ENCODE data around the gene CTAGE1.
"Not testable (repeated sequence)": the region's sequence is repeated elsewhere in the genome, so short reads cannot be mapped to it uniquely, and the experiment has no call there.

The CTAGE1 gene, protein sequence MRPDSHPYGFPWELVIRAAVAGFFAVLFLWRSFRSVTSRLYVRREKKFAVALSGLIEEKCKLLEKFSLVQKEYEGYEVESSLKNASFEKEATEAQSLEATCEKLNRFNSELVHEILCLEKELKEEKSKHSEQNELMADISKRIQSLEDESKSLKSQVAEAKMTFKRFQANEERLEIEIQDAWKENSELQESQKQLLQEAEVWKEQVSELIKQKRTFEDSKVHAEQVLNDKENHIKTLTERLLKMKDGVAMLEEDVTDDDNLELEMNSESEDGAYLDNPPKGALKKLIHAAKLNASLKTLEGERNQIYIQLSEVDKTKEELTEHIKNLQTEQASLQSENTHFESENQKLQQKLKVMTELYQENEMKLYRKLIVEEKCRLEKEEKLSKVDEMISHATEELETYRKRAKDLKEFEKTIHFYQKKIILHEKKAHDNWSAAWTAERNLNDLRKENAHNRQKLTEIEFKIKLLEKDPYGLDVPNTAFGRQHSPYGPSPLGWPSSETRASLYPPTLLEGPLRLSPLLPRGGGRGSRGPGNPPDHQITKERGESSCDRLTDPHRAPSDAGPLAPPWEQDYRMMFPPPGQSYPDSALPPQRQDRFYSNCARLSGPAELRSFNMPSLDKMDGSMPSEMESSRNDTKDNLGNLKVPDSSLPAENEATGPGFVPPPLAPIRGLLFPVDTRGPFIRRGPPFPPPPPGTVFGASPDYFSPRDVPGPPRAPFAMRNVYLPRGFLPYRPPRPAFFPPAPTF

DNA sequence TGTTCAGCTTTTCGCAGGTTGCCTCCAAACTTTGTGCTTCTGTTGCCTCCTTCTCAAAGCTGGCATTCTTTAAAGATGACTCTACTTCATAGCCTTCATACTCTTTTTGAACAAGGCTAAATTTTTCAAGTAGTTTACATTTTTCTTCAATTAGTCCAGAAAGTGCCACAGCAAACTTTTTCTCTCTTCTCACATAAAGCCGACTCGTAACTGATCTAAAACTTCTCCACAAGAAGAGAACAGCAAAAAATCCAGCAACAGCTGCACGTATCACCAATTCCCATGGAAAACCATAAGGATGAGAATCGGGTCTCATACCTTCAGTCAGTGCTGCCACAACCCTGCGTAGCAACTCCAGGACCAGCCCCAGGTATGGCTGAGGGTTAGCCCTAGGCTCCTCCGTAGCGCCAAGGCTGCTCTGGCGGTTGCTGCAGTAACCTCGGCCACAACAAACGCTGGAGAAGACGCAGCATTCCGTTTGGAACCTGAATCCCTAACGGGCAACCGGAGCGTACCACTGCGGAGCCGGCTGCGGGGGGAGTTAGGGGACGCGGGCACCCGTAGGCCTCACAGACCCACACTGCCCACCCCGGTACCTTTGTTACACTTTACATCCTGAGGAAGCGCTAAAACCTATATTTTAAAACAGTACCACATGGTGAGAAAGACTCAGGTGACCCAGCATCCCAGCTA, at the start of gene CTAGE1:
TSS of gene CTAGE1 (minus strand) at position 420 of the 693 bp plus-strand sequence. CDS start at position 316, 104 bp downstream.
- no peak for DNase-seq (ENCODE audit: low spot score)

DNA sequence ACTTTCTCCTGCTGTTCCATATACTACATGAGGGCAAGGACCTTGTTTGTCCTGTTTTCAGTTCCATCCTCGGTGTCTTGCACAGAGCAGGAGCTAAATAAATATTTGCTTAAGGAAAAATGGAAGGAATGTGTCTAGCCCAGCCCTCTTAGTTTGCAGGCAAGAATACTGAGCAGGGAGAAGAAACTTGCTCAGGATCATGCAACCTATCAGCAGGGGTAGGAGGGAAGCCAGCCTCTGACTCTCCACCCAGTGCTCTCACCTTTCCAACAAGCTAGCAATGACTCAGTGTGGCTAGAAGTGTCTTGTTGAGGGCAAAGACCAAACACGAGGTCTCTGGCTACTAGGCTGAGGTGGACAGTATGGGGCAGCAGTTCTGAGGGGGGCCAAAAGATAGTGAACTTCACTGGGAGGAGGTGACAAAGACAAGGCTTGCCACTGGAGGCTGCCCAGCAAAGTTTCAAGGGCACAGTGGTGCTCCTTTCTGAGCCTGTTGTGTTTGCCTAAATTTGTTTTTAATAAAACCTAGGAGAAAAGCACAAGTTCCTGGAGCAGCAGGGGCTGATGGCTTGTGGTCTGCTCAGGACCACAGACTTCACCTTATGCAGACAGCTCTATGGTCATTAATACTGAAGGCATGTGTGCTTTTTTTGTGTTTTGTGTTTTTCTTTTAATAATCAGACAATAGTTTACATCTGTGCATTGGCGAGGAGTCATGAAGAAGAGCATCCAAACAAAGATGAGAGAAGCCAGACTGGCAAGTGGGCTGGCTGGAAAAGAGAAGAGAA, 49.1 kb upstream of the CTAGE1 start:
- no peak for DNase-seq (ENCODE audit: low spot score)

DNA sequence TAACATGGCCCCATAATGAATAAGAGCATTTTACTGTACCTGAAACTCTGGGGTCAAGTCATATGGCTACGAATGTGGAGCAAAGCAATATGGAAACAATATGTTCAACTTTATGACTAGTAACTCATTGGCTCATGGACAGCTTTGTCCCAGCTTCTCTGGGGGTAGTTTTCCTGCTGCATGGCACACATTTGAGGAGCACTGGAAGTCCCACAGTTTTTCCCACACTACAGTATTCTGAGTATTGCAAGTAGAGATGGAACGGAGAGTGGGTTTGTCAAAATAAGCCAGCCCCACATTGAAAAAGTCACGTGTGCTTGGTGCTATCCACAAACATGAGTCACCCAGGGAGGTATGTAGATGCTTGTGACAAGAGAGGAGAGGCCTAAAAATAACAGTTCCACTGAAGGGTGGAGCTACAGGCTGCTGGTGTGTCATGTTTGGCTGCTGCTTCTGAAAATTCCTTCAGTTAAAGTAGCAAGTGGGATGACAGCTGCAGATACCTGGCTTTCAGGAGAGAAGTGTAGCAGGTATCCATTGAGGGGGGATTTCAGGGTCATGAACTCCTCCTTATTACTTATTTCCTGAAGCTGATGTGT, 48.2 kb upstream of the CTAGE1 start:
- DNase-seq (ENCODE audit: low spot score): peak; percentile 48

DNA sequence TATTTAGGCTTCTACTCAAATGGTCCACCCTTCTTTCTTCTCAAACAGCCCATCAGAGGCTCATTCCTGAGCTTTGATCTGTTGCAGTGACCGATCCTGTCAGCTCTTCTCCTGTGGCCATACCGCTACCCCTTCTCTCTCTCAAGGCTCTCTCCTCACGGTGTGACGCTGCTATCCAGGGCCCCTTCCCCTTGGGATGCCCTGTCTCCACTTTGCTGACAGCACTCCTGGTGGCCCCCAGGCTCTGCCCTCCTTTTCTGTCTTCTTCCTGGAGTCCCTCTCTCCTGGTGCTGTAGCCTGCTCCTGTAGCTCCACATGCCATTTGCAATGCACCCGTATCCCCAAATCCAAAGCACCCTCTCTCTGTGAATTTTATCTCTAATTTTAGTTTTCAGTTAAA, 45.4 kb upstream of the CTAGE1 start:
- no peak for DNase-seq (ENCODE audit: low spot score)

DNA sequence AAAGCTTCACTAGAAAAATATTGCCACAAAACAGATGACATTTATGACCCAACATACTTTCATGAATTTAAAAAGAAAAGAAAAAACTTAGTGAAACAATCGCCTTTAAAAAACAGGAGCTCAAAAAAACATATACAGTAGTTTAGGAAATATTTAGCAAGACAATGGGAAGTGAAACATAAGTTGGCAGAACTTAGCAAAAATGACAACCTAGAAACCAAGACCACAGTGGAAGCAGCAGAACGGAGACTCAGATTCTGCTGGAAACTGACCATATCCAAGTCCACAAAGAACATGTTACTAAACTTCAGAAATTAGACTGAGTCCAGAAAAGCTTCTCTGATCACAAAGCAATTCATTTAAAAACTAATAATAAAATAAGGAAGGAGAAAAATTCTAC, 41.8 kb upstream of the CTAGE1 start:
- no peak for DNase-seq (ENCODE audit: low spot score)

DNA sequence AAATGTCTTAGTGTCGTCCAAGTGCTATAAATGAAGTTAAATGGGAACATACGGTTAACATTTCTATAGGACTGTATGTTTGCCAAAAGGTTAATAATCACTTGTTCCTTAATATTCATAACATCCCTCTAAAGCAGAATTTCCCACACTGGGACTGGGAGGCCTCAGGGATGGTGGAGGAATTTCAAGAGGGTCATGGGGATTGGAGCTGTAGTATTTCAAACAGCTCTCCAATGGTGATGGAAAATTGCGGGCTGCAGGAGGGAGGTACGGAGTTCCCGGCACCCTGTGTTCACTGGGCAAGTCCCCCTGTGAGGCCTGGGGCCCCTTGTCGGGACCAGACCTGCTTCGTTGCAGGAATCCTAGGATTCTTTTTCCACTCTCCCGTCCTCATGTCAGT, 39.8 kb upstream of the CTAGE1 start:
- no peak for DNase-seq (ENCODE audit: low spot score)

DNA sequence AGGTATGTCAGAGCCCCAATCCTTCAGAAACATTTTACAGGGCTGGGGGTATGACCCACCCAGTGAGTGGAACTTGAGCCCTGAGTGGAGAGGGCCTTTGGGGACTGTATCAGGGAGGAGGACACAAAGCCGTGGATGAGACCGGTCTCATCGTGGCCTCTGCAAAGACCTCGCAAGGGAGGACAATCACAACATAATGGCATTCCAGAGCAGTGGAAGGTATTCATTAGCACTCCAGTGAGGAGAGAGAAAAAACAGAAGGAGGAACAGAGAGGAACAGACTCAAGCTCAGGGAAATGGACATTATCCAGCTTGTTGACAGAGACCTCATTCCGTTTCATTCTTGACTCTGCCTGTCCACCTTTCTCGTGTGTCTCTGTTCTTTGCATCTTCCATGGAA, 38.8 kb upstream of the CTAGE1 start:
- DNase-seq (ENCODE audit: low spot score): no peak

DNA sequence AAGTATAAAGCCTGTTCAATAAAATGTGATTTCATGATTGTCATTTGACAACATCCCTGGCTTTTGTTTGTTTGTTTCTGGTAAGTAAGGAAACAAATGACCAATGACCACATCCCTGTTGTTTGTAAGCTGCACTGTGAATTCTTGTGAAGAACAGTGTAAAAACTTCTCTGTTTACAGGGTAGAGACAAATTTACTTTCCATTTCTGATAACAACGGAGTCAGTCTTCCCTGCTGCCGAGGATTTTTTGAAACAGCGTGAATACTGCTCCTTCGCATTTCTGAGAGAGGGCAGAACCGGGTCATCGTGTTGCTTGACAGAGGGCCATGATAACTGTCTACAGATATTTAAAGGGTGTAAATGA, 38.4 kb upstream of the CTAGE1 start:
- DNase-seq (ENCODE audit: low spot score): no peak

DNA sequence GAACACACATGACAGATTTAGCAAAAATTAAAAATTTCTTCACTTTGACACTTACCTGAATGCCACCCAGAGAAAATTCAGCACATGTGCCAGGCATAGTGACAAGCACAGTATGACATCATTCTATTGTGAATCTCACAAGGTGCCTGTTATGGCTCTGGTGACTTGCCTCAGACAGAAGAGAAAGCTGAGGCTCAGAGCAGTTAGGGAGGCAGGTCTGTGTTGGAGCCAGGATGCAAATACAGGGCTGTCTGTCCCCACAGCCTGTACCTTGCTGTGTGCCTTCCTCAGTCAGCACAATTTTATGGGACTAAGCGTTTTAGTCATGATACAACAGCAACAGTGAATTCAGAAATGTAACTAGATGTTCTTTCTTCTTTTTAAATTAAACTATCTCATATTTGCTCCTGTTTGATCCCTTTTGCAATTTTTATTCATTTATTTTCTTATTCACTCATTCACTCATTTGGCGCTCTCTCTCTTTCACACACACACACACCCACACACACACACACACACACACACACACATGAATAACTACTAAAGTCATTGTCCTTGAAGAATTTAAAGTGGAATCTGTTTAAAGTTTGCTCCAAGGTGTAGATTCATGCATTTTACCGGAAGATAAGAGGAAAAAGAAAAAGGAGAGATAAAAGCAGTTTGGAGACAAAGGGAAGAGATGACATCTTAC, 37.9 kb upstream of the CTAGE1 start:
- DNase-seq (ENCODE audit: low spot score): no peak

DNA sequence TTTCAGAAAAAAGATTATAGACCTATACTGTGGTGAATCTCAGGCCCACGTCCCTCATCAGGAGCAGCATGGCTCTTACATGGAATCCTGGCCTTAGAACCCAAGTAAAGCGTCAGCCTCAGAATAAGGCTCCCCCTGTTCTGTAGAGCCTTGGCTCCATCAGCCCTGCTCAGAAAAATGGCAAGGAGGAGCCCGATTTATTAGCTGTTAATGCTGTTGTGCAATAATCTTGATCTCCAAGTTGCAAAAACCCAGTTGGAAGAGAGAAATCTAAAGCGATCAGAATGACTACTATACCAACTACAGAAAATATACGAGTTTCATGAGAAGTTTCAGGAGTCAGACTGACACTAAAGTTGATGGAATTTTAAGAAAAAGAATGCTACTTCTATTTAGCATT, 35.6 kb upstream of the CTAGE1 start:
- no peak for DNase-seq (ENCODE audit: low spot score)

DNA sequence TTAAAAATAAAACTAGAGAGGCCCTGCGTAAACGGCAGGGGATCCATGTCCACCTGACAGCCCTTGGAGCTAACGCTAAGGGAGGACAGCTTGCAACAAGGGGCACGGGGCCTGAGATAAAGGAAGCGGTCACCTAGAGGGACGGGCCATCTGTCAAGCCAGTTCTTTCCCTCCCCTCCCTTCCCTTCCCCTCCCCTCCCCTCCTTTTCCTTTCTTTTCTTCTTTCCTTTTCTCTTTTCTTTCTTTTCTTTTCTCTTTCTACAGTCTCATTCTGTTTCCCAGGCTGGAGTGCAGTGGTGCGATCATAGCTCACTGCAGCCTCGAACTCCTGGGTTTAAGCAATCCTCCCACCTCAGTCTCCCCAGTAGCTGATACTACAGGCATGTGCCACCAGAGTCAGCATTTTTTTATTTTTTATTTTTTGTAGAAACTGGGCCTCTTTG, 34.5 kb upstream of the CTAGE1 start:
- no peak for DNase-seq (ENCODE audit: low spot score)

DNA sequence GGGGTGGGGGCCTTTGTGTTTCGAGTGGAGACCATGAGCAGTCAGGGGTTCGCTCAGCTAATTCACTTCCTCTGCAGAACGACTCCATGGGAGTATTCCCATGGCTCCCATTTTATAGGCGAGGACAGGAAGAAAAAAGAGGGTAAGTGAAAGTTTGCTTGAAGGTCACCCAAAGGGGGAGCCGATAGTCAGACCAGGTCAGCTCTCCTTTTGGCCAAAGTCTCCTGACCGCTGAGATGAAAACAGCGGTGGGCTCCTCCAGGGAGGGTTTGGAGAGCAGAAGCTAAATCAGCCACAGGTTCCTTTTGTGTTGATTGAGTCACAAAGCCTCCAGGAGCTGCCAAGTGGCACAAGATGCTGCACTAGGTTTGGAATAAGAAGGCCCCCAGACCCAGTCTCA, 34.1 kb upstream of the CTAGE1 start:
- no peak for DNase-seq (ENCODE audit: low spot score)

DNA sequence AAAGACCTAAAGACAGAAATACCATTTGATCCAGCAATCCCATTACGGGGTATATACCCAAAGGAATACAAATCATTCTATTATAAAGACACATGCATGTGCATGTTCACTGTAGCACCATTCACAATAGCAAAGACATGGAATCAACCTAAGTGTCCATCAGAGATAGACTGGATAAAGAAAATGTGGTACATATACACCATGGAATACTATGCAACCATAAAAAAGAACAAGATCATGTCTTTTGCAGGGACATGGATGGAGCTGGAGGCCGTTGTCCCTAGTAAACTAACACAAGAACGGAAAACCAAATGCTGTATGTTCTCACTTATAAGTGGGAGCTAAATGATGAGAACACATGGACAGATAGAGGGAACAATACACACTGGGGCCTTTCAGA, 33.1 kb upstream of the CTAGE1 start:
- not testable (repeated sequence) for DNase-seq (ENCODE audit: low spot score)

DNA sequence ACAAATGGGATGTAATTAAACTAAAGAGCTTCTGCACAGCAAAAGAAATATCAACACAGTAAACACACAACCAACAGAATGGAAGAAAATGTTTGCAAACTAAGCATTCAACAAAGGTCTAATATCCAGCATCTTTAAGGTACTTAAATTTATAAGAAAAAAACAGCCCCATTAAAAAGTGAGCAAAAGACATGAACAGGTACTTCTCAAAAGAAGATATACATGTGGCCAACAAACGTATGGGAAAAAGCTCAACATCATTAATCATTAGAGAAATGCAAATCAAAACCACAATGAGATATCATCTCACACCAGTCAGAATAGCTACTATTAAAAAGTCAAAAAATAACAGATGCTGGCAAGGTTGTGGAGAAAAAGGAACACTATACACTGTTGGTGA, 32.6 kb upstream of the CTAGE1 start:
- not testable (repeated sequence) for DNase-seq (ENCODE audit: low spot score)

DNA sequence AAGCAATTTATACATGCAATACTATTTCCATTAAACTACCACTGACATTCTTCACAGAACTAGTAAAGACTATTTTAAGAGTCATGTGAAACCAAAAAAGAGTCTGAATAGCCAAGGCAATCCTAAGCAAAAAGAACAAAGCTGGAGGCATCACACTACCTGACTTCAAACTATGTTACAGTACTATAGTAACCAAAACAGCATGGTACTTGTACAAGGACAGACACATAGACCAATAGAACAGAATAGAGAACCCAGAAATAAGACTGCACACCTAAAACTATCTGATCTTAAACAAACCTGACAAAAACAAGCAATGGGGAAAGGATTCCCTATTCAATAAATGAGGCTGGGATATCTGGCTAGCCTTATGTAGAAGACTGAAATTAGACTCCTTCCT, 32.0 kb upstream of the CTAGE1 start:
- not testable (repeated sequence) for DNase-seq (ENCODE audit: low spot score)

DNA sequence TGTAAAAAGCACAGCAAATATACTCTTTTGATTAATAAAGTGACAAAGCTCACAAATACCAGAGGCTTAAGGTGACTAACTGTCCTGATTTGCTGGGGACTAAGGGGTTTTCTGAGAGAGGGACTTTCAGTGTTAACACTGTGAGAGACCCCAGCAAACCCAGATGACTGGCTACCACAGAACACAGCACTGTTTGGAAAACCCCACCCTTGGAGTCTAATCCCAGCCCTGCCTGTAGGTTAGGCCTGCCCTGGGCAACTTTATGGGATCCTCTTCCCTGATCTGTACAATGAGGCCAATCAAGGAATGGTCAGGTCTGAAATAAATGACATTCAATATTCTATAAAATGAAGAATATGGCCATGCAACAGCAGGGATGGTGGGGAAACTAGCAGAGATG, 30.5 kb upstream of the CTAGE1 start:
- DNase-seq (ENCODE audit: low spot score): no peak

DNA sequence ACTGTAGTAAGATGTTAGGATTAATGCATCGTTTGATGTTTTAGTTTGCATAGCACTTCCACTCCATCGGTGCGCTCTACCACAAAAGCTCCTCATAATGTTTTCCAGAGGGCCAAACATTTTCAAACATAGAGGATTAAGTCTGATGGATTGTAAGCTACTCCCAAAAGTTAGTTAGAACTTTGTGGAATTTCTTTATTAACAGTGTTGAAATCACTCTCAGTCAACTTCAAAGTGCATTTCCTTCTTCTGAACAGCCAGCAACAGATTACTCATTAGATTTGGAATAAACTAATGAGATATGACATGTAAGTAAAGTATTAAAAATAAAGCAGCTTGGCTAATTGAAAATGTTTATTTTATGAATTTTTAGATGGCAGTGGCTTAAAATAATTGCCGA, 30.1 kb upstream of the CTAGE1 start:
- no peak for DNase-seq (ENCODE audit: low spot score)

DNA sequence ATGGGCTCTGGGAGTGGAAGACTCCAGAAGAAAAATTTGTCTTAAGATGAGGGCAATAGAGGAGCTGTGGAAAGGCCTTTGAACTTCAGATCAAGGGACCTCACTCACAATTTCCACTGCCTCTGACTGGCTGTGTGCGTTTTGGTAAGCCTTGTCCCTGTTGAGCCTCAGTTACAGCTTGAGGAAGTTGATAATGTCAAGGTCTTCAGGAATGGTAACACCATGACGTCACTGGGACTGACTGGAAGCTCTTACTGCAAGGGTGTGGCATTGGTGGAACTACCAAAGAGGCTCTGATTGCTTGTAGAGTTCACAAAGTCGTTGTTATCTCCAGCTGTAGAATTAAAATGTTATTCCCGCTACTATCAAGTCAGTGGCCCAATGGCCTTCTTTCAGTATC, 29.2 kb upstream of the CTAGE1 start:
- DNase-seq (ENCODE audit: low spot score): no peak

DNA sequence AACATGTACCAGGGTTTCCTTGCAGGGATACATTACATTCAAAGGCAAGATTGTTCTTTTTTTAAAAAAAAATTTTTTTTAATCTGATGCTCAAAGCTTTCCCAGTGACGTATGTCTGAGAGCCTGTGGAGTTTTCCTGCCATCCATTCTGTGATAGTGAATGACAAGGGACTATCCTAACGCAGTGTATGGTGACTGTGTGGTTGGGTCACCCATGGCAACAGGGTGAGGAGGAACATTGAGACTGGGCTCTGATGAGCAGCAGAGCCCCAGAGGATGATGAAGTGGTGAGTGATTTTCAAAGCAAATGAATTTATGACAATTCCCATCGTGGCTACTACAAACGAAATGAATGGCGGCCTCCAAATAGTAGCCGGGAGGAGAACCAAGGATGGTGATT, 28.6 kb upstream of the CTAGE1 start:
- DNase-seq (ENCODE audit: low spot score): no peak

DNA sequence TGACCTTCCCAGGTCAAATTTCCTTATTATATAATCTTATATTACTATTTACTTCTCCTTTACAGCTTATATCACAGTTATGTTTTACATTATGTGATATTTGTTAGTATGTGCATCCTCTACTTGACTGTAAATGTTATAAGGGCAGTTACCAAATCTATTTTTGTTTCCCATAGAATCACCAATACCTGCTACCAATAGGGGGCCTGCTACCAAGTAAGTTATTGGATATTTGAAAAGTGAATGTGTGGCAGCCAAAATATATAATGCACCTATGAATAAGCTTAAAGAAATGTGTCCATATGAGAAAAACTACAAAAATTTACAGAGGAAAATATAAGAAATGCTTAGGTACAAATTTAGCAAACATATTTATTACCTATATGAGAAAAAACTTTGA, 23.9 kb upstream of the CTAGE1 start:
- DNase-seq (ENCODE audit: low spot score): no peak

DNA sequence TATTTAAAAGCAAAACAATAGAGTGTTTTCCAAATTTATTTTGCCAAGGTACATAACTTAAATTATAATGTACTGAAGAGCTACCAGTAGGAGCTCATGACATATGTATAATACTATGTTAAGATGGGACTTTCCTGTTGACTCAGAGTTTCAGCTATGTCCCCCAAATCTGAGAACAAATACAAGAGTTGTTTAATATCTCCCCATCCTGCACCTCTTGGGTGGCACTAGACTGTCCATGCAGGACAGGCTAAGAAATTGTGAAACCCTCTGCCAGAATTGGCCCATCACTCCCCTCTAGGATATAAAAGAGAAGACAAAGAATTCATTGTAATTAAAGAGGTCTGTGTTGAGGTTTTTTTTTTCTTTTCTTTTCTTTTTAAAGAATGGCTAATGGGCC, 21.7 kb upstream of the CTAGE1 start:
- DNase-seq (ENCODE audit: low spot score): no peak

All from RKO (cell line).